Testis (tissue), 3 donors: ENCODE measurements around the gene MIER2. TPM values are rescaled to one million over a fixed set of nuclear protein-coding genes. Genes with fewer than 3 reads are reported as not detected.

ENCODE experiments used
- DNase-seq: peaks from one replicate; pipeline ENCODE4 v3.0.0-alpha.2; 2019
- H3K27ac ChIP-seq, 2 donors: fragments of 200-600 bp; sonication (generic); one replicate each; pipeline ENCODE4 v1.5.1; 2019
- H3K27me3 ChIP-seq: fragments of 200-600 bp; sonication (generic); one replicate; pipeline ENCODE4 v1.5.1; 2019
- H3K36me3 ChIP-seq: fragments of 200-600 bp; sonication (generic); one replicate; pipeline ENCODE4 v1.5.1; 2017; ENCODE audit warnings: low read depth; ENCODE audit errors: missing control alignments
- H3K4me1 ChIP-seq: fragments of 200-600 bp; sonication (generic); one replicate; pipeline ENCODE4 v1.5.1; 2019
- H3K4me3 ChIP-seq, 2 donors: fragments of 200-600 bp; sonication (generic); one replicate each; pipeline ENCODE4 v1.5.1; 2017 to 2019
- H3K9me3 ChIP-seq: fragments of 200-600 bp; sonication (generic); one replicate; pipeline ENCODE4 v1.5.1; 2017
- CTCF ChIP-seq, 3 experiments: fragments of 450-650 bp in 2 of 3; fragments of 200-600 bp in 1 of 3; sonication (generic) in 1 of 3; IDR thresholded peaks; one replicate each; pipeline ENCODE4 v1.5.1; 2016 to 2019; ENCODE audit warnings: antibody characterized with exemption in 3 of 3, mild to moderate bottlenecking in 2 of 3, moderate library complexity in 1 of 3
- POLR2A ChIP-seq: fragments of 450-650 bp; IDR thresholded peaks from one replicate; pipeline ENCODE4 v1.6.1; 2017; ENCODE audit warnings: antibody characterized with exemption, mild to moderate bottlenecking, moderate library complexity
- WGBS, 2 donors: methylation state at CpG; one replicate each; pipeline ENCODE4 v1.1.5; 2018; 5-methylcytosine and 5-hydroxymethylcytosine counted together
- intact Hi-C: fragments of 100-400 bp; cut with DNase I; formaldehyde crosslinking; loops from one replicate; pipeline ENCODE4 v1.15.1; 2023; ENCODE audit warnings: low total_unique reads
- polyA plus RNA-seq: library from polyadenylated mRNA; stranded (reverse); fragments of 350-450 nt; fragmentation: Illumina TruSeq; extraction: RNeasy Lipid Tissue Mini Kit (QIAGEN cat#74804); gene quantifications from one replicate; pipeline ENCODE4 v1.2.3, GENCODE V29; 2014; ENCODE audit warnings: low read depth, low replicate concordance; ENCODE audit not compliant: insufficient read depth
- total RNA-seq, 2 donors: library from RNA; depleted of rRNA; stranded (reverse); fragments of >200 nt; gene quantifications; one replicate each; pipeline ENCODE4 v1.2.3, GENCODE V29; 2016

The MIER2 gene
- total and polyA plus RNA-seq, 3 donors from 2014 or later: 47.6 to 64.0 (median 54.6) TPM

GRCh38 chr19:294341-294945 is 50.2 kb downstream of the MIER2 start:
- Histone ChIP-seq H3K36me3 (no peaks in the 10 kb centered on the region), H3K4me1 (peaks cover 11% of the 10 kb centered on the region), H3K27ac (no peak overlapping the region), H3K4me3 (no peak overlapping the region), H3K27me3 (no peaks in the 10 kb centered on the region), H3K9me3 (no peaks in the 10 kb centered on the region)
- no peak for TF ChIP-seq POLR2A
- TF ChIP-seq CTCF (IDR thresholded peaks at IDR 0.05): no peak
- 25 to 29% methylated on average over 20 to 29 of the region's 29 CpGs for WGBS, 2 donors
- intact Hi-C loops: no loop called here
- DNase-seq: no peak

GRCh38 chr19:293436-294110 is 51.0 kb downstream of the MIER2 start:
- H3K27me3 ChIP-seq: no peaks in the 10 kb centered on the region
- WGBS, 2 donors: 86 to 89% methylated on average over 13 to 14 of the region's 14 CpGs
- no peak overlapping the region for H3K4me3 ChIP-seq
- no peak for DNase-seq
- no peak overlapping the region for H3K27ac ChIP-seq
- TF ChIP-seq CTCF (IDR thresholded peaks at IDR 0.05) (no peak), POLR2A (no peak)
- no peaks in the 10 kb centered on the region for H3K9me3 ChIP-seq
- intact Hi-C loops: no loop called here
- peaks cover 11% of the 10 kb centered on the region for H3K4me1 ChIP-seq
- H3K36me3 ChIP-seq: no peaks in the 10 kb centered on the region

- no peaks in the 10 kb centered on the region for H3K9me3 ChIP-seq
- H3K27ac ChIP-seq: no peak overlapping the region
- no peak overlapping the region for H3K4me3 ChIP-seq
- peaks cover 11% of the 10 kb centered on the region for H3K4me1 ChIP-seq
- no peaks in the 10 kb centered on the region for H3K27me3 ChIP-seq
- no peak for TF ChIP-seq POLR2A
- TF ChIP-seq CTCF (IDR thresholded peaks at IDR 0.05): no peak
- intact Hi-C loops: no loop called here
- no peaks in the 10 kb centered on the region for H3K36me3 ChIP-seq
- 92 to 96% methylated on average over 4 of the region's 4 CpGs for WGBS, 2 donors
- no peak for DNase-seq
Measured at GRCh38 chr19:292951-293350, 51.6 kb downstream of the MIER2 start.

- Histone ChIP-seq H3K27ac (no peak overlapping the region), H3K27me3 (no peaks in the 10 kb centered on the region), H3K4me1 (peaks cover 11% of the 10 kb centered on the region), H3K9me3 (no peaks in the 10 kb centered on the region), H3K4me3 (no peak overlapping the region), H3K36me3 (no peaks in the 10 kb centered on the region)
- DNase-seq: no peak
- 72 to 78% methylated on average over 7 to 15 of the region's 15 CpGs for WGBS, 2 donors
- intact Hi-C loops: no loop called here
- TF ChIP-seq CTCF (IDR thresholded peaks at IDR 0.05) (no peak), POLR2A (no peak)
Measured at GRCh38 chr19:292281-292884, 52.2 kb downstream of the MIER2 start.
